ENCODE results near the gene INA.
"Not testable (repeated sequence)": the region's sequence is repeated elsewhere in the genome, so short reads cannot be mapped to it uniquely, and the experiment has no call there.

- TF ChIP-seq, protein P1, sequence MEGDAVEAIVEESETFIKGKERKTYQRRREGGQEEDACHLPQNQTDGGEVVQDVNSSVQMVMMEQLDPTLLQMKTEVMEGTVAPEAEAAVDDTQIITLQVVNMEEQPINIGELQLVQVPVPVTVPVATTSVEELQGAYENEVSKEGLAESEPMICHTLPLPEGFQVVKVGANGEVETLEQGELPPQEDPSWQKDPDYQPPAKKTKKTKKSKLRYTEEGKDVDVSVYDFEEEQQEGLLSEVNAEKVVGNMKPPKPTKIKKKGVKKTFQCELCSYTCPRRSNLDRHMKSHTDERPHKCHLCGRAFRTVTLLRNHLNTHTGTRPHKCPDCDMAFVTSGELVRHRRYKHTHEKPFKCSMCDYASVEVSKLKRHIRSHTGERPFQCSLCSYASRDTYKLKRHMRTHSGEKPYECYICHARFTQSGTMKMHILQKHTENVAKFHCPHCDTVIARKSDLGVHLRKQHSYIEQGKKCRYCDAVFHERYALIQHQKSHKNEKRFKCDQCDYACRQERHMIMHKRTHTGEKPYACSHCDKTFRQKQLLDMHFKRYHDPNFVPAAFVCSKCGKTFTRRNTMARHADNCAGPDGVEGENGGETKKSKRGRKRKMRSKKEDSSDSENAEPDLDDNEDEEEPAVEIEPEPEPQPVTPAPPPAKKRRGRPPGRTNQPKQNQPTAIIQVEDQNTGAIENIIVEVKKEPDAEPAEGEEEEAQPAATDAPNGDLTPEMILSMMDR (IDR thresholded peaks at IDR 0.05): not testable (repeated sequence)
- not testable (repeated sequence) for TF ChIP-seq POLR2A (IDR thresholded peaks at IDR 0.05)
Observed at GRCh38 chr10:103258928-103259327, 18.0 kb upstream of the INA start.

Measured in ovary (tissue), 3 donors.